ENCODE measurements around the gene MRPL49. TPM values are rescaled to one million over a fixed set of nuclear protein-coding genes. Genes with fewer than 3 reads are reported as not detected.

Gene MRPL49
- total and polyA plus RNA-seq, 2 of the 8 experiments (the other 6 are each of a cell fraction or from before 2014, with no cell fraction given) = 54.0 to 84.8 TPM

DNA sequence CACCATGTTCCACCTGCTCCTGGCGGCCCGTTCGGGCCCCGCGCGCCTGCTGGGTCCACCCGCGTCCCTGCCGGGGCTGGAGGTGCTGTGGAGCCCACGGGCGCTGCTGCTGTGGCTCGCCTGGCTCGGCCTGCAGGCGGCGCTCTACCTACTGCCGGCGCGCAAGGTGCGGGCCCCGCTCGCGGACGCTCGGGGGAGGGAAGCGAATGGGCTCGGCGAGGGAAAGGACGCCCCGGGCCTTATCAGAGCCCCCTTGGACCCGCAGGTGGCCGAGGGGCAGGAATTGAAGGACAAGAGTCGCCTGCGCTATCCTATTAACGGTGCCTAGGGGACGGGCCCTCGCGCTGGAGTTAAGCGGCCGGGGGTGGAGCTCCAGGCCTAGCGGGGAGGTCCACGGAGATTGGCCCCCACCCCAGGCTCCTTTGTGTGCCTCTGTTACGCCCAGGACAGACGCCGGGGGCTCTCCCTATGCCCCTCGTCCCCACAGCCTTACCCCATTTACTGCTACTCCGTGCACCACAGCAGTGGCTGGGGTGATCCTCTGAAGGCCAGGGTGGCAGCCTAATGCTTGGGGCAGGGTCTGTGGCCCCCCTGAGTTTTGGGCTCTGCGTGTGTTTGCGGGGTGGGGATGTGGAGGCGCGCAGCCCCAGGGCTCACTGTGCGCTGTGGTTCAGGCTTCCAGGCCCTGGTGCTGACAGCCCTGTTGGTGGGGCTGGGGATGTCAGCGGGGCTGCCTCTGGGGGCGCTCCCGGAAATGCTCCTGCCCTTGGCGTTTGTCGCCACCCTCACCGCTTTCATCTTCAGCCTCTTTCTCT is 9.4 kb upstream of the MRPL49 start:
- no peak overlapping the region for H3K14ac ChIP-seq (ENCODE audit: insufficient read length)
- peak overlapping the region; percentile 29 for H3K4ac ChIP-seq (replicated peaks; ENCODE audit: insufficient read length, low read depth, low read length)
- WGBS, 2 experiments (ENCODE audit: extremely low coverage in 1 of 2, insufficient coverage in 1 of 2, insufficient read length in 1 of 2, insufficient replicate concordance in 2 of 2, low coverage in 1 of 2, low lambda C conversion rate in 2 of 2, missing lambda C conversion rate in 1 of 2) = 3% methylated on average over 56 of the region's 57 CpGs; no CpG with 5 or more reads in 1 of the 2 experiments
- peak overlapping the region; percentile 60 for H3K18ac ChIP-seq (ENCODE audit: extremely low read depth, low read length)
- peaks cover 0 to 6% of the 10 kb centered on the region in 2 experiments; a peak in 1 of 4 replicates for H3K79me2 ChIP-seq (ENCODE audit: control insufficient read depth in 1 of 2, insufficient read depth in 2 of 2, low read length in 2 of 2)
- no peak overlapping the region for H4K91ac ChIP-seq (replicated peaks; ENCODE audit: insufficient read length, low read length)
- peaks cover 2 to 26% (median 19%) of the 10 kb centered on the region in 4 experiments for H3K4me1 ChIP-seq (replicated peaks in 1 of 4; ENCODE audit: control insufficient read depth in 3 of 4, insufficient read depth in 4 of 4, low read length in 3 of 4)
- no peak overlapping the region for H3K23ac ChIP-seq (ENCODE audit: insufficient read length)
- no peak overlapping the region for H2AK5ac ChIP-seq (ENCODE audit: low read depth, low read length)
- no peak overlapping the region for H2BK12ac ChIP-seq (ENCODE audit: low read depth, low read length)
- peak overlapping the region; percentile 47 for H4K8ac ChIP-seq (ENCODE audit: extremely low read depth, insufficient read depth, low read length)
- H4K20me1 ChIP-seq (replicated peaks in 1 of 2; ENCODE audit: control insufficient read depth in 1 of 2, insufficient read depth in 2 of 2, low read length in 2 of 2) = peaks cover 0 to 18% of the 10 kb centered on the region in 2 experiments
- H2BK120ac ChIP-seq (replicated peaks; ENCODE audit: low read depth, low read length) = no peak overlapping the region
- peak overlapping the region; percentile 76 to 90 (median 85) for H3K4me3 ChIP-seq (ENCODE audit: extremely low read depth in 1 of 4, insufficient read depth in 2 of 4, low read depth in 3 of 4, low read length in 4 of 4)
- POLR2A ChIA-PET (ENCODE audit: partially characterized antibody) = interaction anchor here (0.6 to 17.4 kb wide), 31 partner anchors 9 to 1096 kb away, joined by 3 to 305 read pairs (median 4); partner anchors contain the start of genes ARL2, BATF2, CAPN1 and CDCA5
- no peak overlapping the region for H2BK15ac ChIP-seq (ENCODE audit: low read length)
- no peaks in the 10 kb centered on the region for H3K9me3 ChIP-seq (ENCODE audit: insufficient read depth in 2 of 2, low read depth in 1 of 2, low read length in 1 of 2)
- FAIRE-seq = no peak
- H2BK5ac ChIP-seq (ENCODE audit: low read depth, low read length) = no peak overlapping the region
- DNase-seq (ENCODE audit: low read depth in 1 of 2, low spot score in 2 of 2) = peak in 1 of 2 experiments; percentile 74
- H2BK20ac ChIP-seq (ENCODE audit: low read length) = no peak overlapping the region
- peaks cover 0 to 9% (median 3%) of the 10 kb centered on the region in 4 experiments; a peak in 2 of 8 replicates for H3K36me3 ChIP-seq (ENCODE audit: control insufficient read depth in 2 of 4, insufficient read depth in 4 of 4, low read length in 3 of 4)
- H3K4me2 ChIP-seq (ENCODE audit: insufficient read depth in 1 of 2, low read depth in 2 of 2, low read length in 2 of 2) = peak overlapping the region; percentile 71 to 95
- H4K5ac ChIP-seq (ENCODE audit: insufficient read length, low read depth, low read length) = peak overlapping the region; percentile 62
- no peak overlapping the region for H2AFZ ChIP-seq (ENCODE audit: low read length)
- peaks cover 17% of the 10 kb centered on the region; the same call in 1 of the 2 replicates for H3K23me2 ChIP-seq (ENCODE audit: low read depth, low read length)
- H3K27ac ChIP-seq (ENCODE audit: low read depth, low read length) = no peak overlapping the region
- peaks cover 8% of the 10 kb centered on the region for H3K79me1 ChIP-seq (ENCODE audit: low read depth, low read length)
- H3K56ac ChIP-seq (replicated peaks; ENCODE audit: insufficient read length, low read depth, low read length) = peak overlapping the region; percentile 73
- H3K27me3 ChIP-seq (replicated peaks in 1 of 4; ENCODE audit: control insufficient read depth in 3 of 4, extremely low read depth in 1 of 4, insufficient read depth in 3 of 4, low read length in 3 of 4) = no peaks in the 10 kb centered on the region
- H3K9ac ChIP-seq (replicated peaks in 1 of 4; ENCODE audit: extremely low read depth in 1 of 4, low read depth in 3 of 4, low read length in 3 of 4) = peak overlapping the region in 3 of 4 experiments; percentile 54 to 61 (median 55); a peak in 5 of 7 replicates
- CTCF ChIA-PET (ENCODE audit: partially characterized antibody) = interaction anchor here (0.5 to 7.9 kb wide), 22 partner anchors 9 to 449 kb away, joined by 3 to 85 read pairs (median 5); partner anchors contain the start of genes ARL2, CAPN1, FAU and MRPL49
- TF ChIP-seq ASH2L (IDR thresholded peaks at IDR 0.05; ENCODE audit: low read length) (no peak), SAP30 (IDR thresholded peaks at IDR 0.05; ENCODE audit: insufficient read depth, insufficient replicate concordance, low read length) (peak; percentile 48), SUZ12 (IDR thresholded peaks at IDR 0.05; ENCODE audit: low read length) (peak; percentile 49; the same call in 1 of the 2 replicates), HDAC2 (IDR thresholded peaks at IDR 0.05; ENCODE audit: borderline replicate concordance in 1 of 2, low read depth in 2 of 2, low read length in 2 of 2) (peak; percentile 94 to 100), EZH2 (IDR thresholded peaks at IDR 0.05; ENCODE audit: low read depth, low read length, severe bottlenecking) (no peak), POLR2A (IDR thresholded peaks at IDR 0.05; ENCODE audit: control extremely low read depth in 1 of 2, low read depth in 2 of 2, low read length in 2 of 2) (peak in 1 of 2 experiments; percentile 67; a peak in 1 of 3 replicates)
- TF ChIP-seq, protein P1, sequence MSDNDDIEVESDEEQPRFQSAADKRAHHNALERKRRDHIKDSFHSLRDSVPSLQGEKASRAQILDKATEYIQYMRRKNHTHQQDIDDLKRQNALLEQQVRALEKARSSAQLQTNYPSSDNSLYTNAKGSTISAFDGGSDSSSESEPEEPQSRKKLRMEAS (IDR thresholded peaks at IDR 0.05) = peak; percentile 28; the same call in 1 of the 2 replicates

All from H1 (cell line).